HG02588 (cell line): ENCODE results near the gene PDZD2.

Experiments
- ATAC-seq: cut with Tn5 transposase; IDR thresholded peaks from one replicate; pipeline ENCODE4 v1.9.1; 2021; ENCODE audit warnings: mild to moderate bottlenecking, moderate library complexity; ENCODE audit not compliant: unreplicated experiment

The PDZD2 gene

DNA sequence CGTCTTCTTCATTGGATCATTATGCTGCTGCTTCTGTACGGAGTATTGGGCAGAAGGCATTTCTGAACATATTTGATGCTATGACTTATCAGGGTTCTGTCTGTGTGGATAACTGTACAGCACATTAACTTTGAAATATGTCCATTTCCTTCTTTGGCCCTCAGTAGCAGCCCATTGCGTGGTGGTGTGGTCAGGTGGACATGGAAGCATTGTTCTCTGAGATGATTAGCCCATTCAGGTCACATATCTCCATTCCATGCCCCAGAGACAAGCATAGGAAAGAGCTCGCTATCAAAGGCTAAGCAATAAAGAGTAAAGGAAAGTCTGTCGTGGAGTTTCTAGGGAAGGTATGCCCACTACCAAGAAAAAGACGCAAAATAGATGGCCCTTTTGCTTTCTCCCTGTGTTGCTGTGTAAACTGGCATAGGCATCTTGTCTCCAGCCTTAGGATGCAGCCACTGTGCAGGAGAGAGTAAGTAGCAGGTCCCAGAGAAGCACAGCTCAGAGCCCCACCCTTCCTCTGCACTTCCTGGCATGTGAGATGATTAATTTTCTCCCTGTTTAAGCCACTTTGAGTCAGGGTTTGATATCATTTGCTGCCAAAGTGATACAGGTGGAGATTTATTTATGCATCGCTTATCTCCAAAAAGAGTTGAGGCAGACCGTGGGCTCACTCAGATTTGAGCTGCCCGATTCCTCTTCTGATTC, 221.9 kb downstream of the PDZD2 start:
- ATAC-seq, result no peak

DNA sequence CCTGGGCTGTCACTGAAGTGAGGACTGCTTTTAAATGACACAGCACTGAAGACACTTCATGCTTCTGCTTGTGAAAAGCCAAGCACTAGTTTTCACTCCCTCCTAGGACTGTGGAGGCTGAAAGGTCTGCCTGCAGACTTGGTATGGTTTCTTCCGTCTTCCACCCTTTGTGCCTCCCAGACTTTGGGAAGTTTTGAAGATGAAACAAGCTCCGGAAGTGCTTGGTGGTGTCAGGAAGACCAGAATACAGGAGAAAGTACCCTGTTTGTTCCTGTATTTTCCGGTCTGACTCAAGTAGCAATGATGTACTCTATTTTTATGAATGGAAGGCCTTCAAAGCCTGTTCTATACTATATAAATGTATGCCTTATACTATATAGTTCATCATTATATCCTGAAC, 222.7 kb downstream of the PDZD2 start:
- ATAC-seq, result no peak

DNA sequence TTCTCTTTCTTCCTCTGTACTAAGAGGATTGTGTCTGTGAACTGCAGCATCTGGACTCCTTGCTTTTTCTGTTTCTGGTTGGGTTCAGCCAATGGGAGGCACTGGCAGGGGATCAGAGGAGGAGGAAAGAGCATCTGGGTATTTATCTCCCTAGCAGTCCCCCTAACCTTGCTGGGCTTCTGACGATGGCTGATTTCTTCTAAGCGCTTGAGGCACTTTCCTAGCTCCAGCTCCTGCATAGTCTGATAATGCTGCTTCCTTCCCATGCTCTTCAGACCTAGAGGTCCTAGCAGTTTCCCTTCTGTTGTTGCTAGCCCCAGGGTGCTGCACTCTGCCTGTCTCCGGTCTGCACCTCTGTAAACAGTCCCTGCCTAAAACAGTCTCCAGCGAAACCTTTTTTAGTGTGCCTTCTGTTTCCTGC, 225.1 kb downstream of the PDZD2 start:
- ATAC-seq, result no peak

DNA sequence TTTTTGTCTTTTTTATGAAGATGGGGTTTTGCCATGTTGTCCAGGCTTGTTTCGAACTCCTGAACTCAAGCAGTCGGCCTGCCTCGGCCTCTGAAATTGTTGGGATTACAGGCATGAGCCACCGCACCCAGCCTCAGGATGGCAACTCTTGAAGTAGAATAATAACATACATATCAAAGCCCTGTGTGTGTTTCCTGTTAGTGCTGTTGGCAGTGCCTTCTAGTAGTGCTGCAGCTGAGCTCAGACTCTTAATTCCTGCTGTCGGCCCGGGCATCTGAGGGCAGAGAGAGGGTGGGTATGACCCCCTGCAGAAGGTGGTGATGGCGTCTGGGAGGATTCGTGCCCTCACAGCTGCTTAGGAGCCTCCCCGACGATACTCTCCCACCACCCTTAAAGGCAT, 227.2 kb downstream of the PDZD2 start:
- no peak for ATAC-seq

DNA sequence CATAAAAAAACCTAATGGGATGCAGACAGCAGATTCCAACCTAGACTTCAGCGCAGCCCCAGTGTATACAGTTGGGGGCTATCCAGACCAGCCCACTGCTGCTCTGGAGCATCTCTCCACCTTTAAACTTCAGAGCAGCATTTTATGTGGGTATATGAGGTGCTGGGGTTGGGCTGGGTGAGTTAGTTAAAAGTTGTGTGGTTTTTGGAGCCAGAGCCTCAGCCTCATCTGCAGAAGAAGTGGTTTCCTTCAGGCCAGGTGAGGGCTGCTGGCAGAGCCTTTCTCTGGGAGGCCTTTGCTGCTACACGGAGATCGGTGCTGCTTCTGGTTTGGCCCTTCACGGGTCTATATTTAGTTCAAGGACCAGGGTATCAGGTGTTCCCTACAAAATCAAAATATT, 228.3 kb downstream of the PDZD2 start:
- no peak for ATAC-seq

DNA sequence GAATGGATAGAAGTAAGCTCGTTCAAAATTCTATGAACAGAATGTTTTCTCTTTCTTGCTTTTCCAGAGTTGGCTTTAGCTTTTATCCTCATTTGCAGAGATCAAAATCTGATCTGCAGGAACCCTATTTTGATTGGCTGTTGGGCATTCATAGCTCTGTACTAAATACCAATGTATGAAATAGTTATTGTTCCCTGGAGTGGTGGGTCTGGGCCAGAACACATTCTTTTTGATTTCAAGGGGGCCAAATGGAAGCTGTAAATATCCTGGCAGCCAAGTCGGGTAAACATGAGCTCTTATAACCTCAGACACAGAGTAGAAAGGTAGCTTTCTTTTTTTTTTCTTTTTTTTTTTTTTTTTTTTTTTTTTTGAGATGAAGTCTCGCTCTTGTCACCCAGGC, 241.5 kb downstream of the PDZD2 start:
- ATAC-seq, result no peak

DNA sequence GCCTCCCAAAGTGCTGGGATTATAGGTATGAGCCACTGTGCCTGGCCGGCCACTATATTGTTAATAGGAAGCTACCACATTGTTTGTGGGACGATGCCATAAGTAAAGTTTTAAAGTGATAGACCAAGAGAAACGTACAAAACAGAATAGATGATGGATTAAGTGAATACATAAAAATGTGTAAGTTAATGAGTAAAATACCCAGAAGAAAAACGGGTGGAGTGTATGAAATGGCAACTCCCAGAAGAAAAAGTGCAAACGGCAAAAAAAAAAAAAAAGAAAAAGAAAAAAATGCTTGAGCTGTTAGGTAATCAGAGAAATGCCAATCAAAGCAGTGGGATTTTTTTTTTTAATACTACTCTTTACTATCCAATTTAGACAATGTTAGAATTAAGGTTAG, 246.0 kb downstream of the PDZD2 start:
- ATAC-seq, result no peak

DNA sequence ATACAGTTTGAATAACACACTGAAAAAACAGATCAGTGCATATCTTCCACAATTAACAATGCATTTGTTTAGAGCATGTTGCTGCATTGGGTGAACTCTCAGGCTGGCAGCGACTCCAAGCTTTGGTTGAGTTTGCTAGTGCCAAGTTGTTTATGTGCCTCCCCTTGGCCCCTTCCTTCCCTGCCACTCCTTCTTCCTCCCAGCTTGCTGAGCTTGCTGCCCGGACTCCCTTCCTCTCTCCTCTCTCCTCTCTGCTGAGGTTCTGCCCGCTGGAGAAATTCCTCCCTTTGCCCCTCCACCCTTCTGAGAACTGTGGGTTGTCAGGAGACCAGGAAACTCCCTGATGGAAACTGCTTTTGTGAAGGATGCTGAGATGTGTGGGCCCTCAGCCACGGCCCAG, 247.3 kb downstream of the PDZD2 start:
- no peak for ATAC-seq

DNA sequence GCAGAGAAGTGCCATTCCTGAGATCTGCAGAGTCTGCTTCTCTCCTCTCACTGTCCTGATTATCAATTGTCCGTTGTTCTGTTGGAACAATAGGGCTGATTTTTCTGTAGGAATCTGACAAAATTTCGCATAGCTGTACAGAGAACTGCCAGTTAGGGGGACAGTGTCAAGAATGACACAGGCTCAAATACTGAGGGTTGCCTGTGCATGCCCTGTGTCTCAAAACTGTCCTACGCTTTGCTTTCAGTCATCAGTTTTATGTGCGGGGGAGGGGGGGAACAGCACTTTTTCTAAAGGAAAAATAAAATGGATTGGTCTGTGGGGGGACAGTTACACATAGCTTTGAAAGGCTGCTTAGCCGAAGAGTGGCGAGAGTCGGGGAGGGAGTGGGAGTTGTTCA, 248.6 kb downstream of the PDZD2 start:
- ATAC-seq, result no peak

DNA sequence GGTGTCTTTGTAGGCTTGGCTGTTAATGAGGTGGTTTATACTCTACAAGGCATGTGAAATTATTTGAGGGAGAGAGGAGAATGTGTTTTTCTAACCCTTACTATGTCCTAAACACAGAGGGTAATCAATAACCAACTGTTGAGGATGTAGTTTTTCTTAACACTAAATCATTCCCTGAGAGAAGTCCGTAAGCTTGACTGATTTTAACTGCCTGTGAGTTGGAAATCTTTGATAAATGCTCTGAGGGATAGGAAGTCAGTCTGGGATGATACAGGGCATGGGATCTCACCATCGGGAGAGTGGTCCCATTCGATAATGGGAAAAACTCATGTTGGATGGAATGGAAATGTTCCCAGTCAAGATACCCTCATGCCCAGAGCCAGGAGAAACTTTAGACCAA, 249.6 kb downstream of the PDZD2 start:
- no peak for ATAC-seq

DNA sequence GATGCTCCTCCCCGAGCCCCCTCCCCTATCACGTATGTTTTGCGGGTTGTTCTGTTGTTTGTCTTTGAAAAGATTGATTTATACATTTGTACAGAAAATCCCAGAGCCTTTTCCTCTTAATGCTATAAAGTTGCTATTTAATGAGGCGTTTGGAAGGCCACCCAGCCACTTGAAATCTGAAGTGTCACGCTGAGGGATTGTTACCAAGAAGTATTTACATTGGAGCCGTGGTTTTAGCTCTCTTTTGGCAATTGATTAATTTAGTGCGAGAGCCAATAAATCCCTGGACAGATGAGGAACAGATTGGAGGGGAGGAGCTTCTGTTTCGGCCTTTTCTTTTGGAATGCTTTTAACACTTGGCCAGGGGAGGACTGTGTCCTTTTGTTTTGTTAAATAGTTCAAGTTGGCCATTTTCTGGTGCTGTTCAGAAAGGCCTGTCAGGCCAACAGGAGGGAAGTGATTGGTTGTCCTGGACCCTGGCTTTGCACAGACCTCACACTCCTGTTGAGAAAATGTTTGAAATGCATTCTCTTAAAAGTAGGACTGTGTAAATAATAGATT, 250.2 kb downstream of the PDZD2 start:
- no peak for ATAC-seq

DNA sequence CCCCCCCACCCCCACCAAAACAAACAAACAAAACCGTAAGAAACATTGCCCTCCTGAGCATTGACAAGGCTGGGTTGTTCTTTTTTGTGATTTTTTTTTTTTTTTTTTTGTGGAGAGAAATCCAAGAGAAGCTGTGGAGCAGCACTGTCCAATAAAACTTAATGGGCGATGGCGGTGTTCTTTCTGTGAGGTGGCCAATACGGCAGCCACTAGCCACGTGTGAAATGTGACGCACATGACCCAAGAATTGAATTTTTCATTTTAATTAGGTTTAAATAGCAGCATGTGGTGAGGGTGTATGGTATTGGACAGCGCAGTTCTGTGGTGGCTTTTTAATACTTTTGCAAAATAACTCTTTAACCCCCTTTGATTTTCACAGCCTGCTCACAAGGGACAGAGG, 251.1 kb downstream of the PDZD2 start:
- ATAC-seq, result no peak

DNA sequence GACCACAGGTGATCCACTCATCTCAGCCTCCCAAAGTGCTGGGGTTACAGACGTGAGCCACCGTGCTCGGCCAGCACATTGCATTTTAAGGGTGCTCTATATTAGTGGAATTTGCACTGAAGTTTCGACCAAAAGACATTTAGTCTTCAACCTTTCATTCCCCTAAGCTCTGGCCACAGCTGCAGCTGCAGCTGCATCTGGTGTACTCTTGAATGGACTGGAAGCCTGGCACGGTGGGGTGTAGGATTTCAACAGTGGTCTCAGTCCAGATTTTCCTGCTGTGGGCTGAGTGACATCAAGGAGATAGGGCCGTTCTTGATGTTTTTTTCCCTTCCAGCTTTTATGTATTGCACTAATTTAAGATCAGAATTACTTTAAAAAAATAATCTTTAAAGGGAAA, 255.2 kb downstream of the PDZD2 start:
- ATAC-seq, result no peak

DNA sequence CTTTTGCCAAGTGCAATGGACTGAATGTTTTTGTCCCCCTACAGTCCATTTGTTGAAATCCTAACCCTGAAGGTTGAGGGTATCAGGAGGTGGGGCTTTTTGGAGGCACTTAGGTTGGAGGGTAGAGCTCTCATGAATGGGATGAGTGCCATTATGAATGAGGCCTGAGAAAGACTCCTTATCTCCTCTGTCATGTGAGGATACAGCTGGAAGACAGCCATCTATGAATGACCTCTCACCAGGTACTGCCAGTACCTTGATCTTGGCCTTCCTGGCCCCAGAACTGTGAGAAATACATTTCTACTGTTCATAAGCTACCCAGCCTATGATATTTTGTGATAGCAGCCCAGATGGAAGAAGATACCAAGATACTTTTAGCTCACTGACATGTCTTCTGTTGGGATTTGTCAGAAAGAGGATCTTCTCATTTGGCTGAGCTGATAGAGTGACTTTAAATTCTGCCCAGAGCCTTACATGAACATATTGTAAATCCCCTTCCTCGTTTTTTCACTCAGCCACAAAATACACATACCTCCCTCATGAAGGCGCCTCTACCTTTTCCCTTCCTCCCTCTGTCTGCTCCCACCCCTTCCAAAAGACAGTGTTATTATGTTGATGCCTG, 256.4 kb downstream of the PDZD2 start:
- ATAC-seq, result no peak

DNA sequence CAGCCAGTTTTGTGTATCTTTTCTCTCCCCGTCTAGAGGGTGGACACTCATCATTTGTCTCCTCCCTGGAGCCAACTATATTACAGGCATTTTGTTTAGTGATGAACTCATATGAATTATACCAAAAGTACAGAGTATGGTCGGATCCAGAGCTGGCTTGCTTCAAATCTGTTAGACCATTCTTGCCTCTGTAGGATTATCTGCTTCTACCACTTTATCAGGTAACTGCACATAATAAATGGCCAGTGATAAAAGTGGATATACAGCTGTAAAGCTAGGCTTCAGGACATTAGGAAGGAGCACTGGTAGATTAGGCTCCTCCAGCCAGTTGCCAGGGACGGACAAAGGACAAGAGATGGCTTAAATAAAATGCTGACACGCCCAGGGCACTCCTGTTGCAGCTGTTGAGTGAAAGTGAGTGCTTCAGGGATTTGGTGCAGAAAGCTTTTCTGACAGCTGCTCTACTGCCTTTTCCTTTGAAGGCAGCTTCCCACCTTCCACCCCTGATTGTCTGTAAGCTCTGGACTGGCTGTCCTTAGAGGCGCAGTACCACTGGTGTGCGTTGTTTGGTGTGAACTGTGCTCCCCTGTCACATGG, 259.2 kb downstream of the PDZD2 start:
- ATAC-seq, result no peak

DNA sequence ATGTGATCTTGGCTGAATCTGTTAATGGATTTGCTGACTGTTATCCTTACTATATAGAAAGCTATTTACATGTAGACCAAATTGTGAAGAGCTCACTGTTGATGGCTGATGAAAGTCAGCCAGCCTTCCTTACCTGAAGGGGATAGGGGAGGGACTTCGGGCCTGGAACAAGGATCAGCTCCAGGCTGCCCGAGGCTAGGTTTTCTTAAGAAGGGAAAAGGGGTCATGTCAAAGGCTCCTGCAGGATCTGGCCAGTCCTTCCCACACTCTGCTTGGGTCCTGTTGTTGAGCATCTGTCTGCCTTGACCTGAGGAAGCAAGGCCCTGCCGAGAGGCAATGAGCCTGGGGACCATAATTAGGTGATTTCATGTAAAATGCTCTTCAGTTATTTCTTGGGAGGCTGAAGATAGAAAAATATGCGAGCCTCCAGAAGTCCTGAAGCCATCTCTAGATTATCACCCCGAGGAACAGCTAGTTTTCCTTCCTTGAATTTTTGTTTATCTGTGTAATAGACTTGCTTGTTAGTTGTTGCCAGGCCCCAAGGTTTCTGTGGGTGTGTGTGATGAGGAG, 261.4 kb downstream of the PDZD2 start:
- ATAC-seq, result no peak

DNA sequence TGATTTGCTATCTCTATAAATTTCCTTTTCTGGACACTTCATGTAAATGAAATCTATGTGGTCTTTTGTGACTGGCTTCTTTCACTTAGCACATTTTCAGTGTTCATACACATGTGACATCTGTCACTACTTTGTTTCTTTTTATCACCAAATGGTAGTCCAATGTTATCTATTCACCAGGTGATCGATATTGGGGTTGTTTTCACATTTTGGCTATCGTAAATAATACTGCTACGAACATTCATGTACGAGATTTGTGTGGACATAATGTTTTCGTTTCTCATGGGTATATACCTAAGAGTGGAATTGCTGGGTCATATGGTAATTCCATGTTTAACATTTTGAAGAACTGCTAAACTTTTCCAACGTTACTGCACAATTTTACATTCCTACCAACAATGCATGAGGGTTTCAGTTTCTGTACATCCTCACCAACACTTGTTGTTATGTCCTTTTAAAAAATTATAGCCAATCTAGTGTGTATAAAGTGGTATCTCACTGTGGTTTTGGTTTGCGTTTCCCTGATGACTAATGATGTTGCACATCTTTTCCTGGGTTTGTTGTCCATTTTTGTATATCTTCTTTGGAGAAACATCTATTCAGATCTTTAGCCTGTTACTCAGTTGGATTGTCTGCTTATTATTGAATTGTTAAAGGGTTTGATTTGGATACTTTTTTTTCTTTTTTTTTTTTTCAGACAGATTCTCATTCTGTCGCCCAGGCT, 263.0 kb downstream of the PDZD2 start:
- ATAC-seq, result no peak

DNA sequence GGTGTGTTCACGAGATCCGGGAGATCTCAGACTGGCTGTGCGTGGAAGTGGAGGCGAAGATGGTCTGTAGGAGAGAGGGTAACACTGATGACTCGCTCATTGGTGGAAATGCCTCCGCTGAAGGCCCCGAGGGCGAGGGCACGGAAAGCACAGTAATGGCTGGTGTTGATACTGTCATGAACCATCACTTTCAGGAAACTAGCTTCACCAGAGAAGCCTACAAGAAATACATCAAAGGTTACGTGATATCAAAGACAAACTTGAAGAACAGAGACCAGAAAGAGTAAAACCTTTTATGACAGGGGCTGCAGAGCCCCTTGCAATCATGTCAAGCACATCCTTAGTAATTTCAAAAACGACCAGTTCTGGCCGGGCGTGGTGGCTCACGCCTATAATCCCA, 269.5 kb downstream of the PDZD2 start:
- ATAC-seq, result no peak

DNA sequence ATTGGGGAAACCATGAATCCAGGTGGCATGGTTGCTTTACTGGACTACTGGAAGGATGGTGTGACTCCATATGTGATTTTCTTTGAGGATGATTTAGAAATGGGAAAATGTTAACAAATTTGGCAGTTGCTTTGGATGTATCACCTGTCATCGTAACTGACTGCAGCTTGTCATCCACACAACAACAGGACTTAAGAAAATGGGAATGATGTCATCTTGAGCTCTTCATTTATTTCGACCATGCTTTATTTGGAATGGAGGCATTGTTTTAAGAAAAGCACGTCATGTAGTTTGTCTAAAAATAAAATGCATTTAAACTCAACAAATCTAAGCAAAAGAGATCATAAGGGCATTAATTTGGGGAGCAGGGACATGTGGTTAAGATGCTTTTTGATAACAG, 270.1 kb downstream of the PDZD2 start:
- ATAC-seq, result no peak

DNA sequence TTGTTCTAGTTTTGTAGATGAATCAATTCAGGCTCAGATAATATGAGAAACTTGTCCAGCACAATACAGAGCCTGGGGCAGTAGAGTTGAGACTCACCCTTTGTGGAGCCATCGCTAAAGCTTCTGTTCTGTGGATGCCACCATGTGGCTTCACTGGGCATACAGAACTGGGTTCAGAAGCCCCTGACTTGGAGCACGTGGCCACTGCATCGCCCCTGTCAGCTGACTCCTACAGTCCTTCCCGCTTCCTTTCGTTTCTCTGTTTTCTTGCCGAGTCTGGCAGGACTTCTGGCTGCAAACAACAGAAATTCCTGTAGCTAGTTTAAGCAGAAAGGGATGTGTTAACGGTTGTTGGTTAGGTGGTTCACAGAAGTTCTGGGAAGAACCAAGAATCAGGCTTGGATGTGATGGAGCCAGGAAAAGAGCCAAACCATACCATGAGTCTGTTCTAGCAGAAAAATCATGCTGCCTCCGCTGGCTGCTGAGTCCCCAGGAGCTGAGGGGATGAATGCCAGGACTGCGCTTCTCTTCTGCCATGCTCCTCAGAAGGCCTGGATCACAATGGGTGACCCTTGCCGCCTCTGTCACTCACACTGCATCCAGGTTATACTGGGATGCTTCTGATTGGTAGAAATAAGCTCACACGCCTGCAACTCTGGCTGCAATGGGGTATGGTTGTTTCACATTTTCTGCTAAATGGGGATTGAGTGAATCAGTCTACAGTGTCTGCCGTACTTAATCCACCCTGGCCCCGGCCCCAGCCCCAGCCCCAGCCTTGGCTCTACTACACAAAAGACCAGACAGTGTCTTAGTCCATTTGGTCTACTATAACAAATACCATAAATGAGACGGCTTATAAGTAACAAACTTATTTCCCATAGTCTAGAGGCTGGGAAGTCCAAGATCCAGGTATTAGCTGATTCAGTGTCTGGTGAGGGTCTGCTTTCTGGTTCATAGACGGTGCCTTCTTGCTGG, 272.6 kb downstream of the PDZD2 start:
- no peak for ATAC-seq
